Naive B cell (primary cell): Measurements from ENCODE around the gene C20orf204. TPM values are rescaled to one million over a fixed set of nuclear protein-coding genes. Genes with fewer than 3 reads are reported as not detected.
A peak's percentile ranks its signal among the peaks of the same experiment; 100 is the strongest.

Experiments
- ATAC-seq, 2 donors: fragments of 150-1000 bp; cut with Tn5 transposase; 2 replicates each; pipeline ENCODE4 v1.10.0; 2021; ENCODE audit warnings: low read depth in 2 of 2, mild to moderate bottlenecking in 2 of 2, moderate library complexity in 2 of 2
- DNase-seq: peaks from one replicate; pipeline ENCODE4 v3.0.0; 2022
- H3K27ac Mint-ChIP-seq, 6 donors: one replicate each; pipeline ENCODE4 v1.8.0; 2020 to 2022; ENCODE audit warnings: mild to moderate bottlenecking in 6 of 6, mixed read lengths in 6 of 6, moderate library complexity in 5 of 6, inconsistent platforms in 2 of 6
- H3K27me3 Mint-ChIP-seq, 3 donors: one replicate each; pipeline ENCODE4 v1.8.0; 2021 to 2022; ENCODE audit warnings: mixed read lengths in 3 of 3, mild to moderate bottlenecking in 1 of 3
- H3K36me3 Mint-ChIP-seq, 2 donors: one replicate each; pipeline ENCODE4 v1.8.0; 2020 to 2022; ENCODE audit warnings: mixed read lengths in 2 of 2, inconsistent platforms in 1 of 2, mild to moderate bottlenecking in 1 of 2
- H3K4me1 Mint-ChIP-seq, 3 donors: one replicate each; pipeline ENCODE4 v1.8.0; 2020 to 2022; ENCODE audit warnings: mixed read lengths in 3 of 3, inconsistent platforms in 1 of 3, mild to moderate bottlenecking in 1 of 3, moderate library complexity in 1 of 3
- H3K4me3 Mint-ChIP-seq, 8 donors: one replicate each; pipeline ENCODE4 v1.8.0; 2020 to 2022; ENCODE audit warnings: mild to moderate bottlenecking in 8 of 8, mixed read lengths in 8 of 8, moderate library complexity in 8 of 8, inconsistent platforms in 2 of 8
- H3K9me3 Mint-ChIP-seq, 7 donors: one replicate each; pipeline ENCODE4 v1.8.0; 2020 to 2022; ENCODE audit warnings: mixed read lengths in 7 of 7, mild to moderate bottlenecking in 5 of 7, inconsistent platforms in 2 of 7, moderate library complexity in 1 of 7
- polyA plus RNA-seq, 6 donors: library from polyadenylated mRNA; unstranded; fragments of 300-500 nt; fragmentation: Illumina TruSeq; gene quantifications; one replicate each; pipeline ENCODE4 v1.2.3, GENCODE V29; 2021; ENCODE audit warnings: low read depth in 6 of 6

The C20orf204 gene
- polyA plus RNA-seq, 6 donors from 2014 or later = 0.05 TPM; not detected in 5

GRCh38 chr20:64021124-64021975 lies 14.6 kb upstream of the C20orf204 start:
- H3K36me3 Mint-ChIP-seq = peaks cover 8 to 25% of the 10 kb centered on the region in 2 donors

GRCh38 chr20:64022671-64023360 lies 13.2 kb upstream of the C20orf204 start:
- peaks cover 0 to 4% (median 4%) of the 10 kb centered on the region in 3 donors for H3K4me1 Mint-ChIP-seq
- no peak for DNase-seq
- H3K36me3 Mint-ChIP-seq = peaks cover 0 to 26% of the 10 kb centered on the region in 2 donors
- H3K27ac Mint-ChIP-seq = no peak overlapping the region
- no peak for ATAC-seq
- no peaks in the 10 kb centered on the region for H3K9me3 Mint-ChIP-seq
- H3K4me3 Mint-ChIP-seq = no peak overlapping the region
- H3K27me3 Mint-ChIP-seq = no peaks in the 10 kb centered on the region

More at GRCh38 chr20:64021124-64021975, 14.6 kb upstream of the C20orf204 start:
- H3K4me3 Mint-ChIP-seq = no peak overlapping the region
- DNase-seq (no peak), ATAC-seq (no peak)
- peaks cover 3 to 4% (median 4%) of the 10 kb centered on the region in 3 donors for H3K4me1 Mint-ChIP-seq
- no peaks in the 10 kb centered on the region for H3K27me3 Mint-ChIP-seq
- H3K9me3 Mint-ChIP-seq = no peaks in the 10 kb centered on the region
- peak overlapping the region in 1 of 6 donors; percentile 28 for H3K27ac Mint-ChIP-seq

- DNase-seq (no peak), ATAC-seq (no peak)
- Mint-ChIP-seq H3K36me3 (peaks cover 0 to 19% of the 10 kb centered on the region in 2 donors), H3K9me3 (no peaks in the 10 kb centered on the region), H3K4me3 (no peak overlapping the region), H3K27ac (peak overlapping the region in 1 of 6 donors; percentile 75), H3K27me3 (no peaks in the 10 kb centered on the region), H3K4me1 (peaks cover 0 to 4% (median 3%) of the 10 kb centered on the region in 3 donors)
These were observed 12.4 kb upstream of the C20orf204 start for GRCh38 chr20:64023361-64024140.

GRCh38 chr20:64024141-64024990 lies 11.6 kb upstream of the C20orf204 start:
- Mint-ChIP-seq H3K4me3 (no peak overlapping the region), H3K27ac (no peak overlapping the region), H3K9me3 (no peaks in the 10 kb centered on the region), H3K4me1 (peaks cover 0 to 4% (median 0%) of the 10 kb centered on the region in 3 donors), H3K36me3 (peaks cover 0 to 13% of the 10 kb centered on the region in 2 donors), H3K27me3 (no peaks in the 10 kb centered on the region)
- DNase-seq (no peak), ATAC-seq (no peak)

- DNase-seq = no peak
- no peak overlapping the region for H3K4me3 Mint-ChIP-seq
- no peaks in the 10 kb centered on the region for H3K9me3 Mint-ChIP-seq
- H3K4me1 Mint-ChIP-seq = peaks cover 0 to 4% (median 0%) of the 10 kb centered on the region in 3 donors
- H3K27me3 Mint-ChIP-seq = no peaks in the 10 kb centered on the region
- no peak for ATAC-seq
- peak overlapping the region in 1 of 6 donors; percentile 36 for H3K27ac Mint-ChIP-seq
- H3K36me3 Mint-ChIP-seq = peaks cover 0 to 15% of the 10 kb centered on the region in 2 donors
These were observed 10.7 kb upstream of the C20orf204 start for GRCh38 chr20:64025101-64025825.

GRCh38 chr20:64025826-64026412 lies 10.1 kb upstream of the C20orf204 start:
- Mint-ChIP-seq H3K27ac (no peak overlapping the region), H3K4me1 (peaks cover 0 to 4% (median 0%) of the 10 kb centered on the region in 3 donors), H3K27me3 (no peaks in the 10 kb centered on the region), H3K36me3 (peaks cover 0 to 19% of the 10 kb centered on the region in 2 donors), H3K4me3 (no peak overlapping the region), H3K9me3 (no peaks in the 10 kb centered on the region)
- ATAC-seq (no peak), DNase-seq (no peak)

GRCh38 chr20:64027981-64028685 lies 7.8 kb upstream of the C20orf204 start:
- peaks cover 0 to 19% of the 10 kb centered on the region in 2 donors for H3K36me3 Mint-ChIP-seq

GRCh38 chr20:64029293-64030117 lies 6.5 kb upstream of the C20orf204 start:
- DNase-seq (no peak), ATAC-seq (no peak)
- H3K4me1 Mint-ChIP-seq = no peaks in the 10 kb centered on the region
- no peaks in the 10 kb centered on the region for H3K9me3 Mint-ChIP-seq
- peak overlapping the region in 2 of 6 donors; percentile 22 to 54 for H3K27ac Mint-ChIP-seq
- no peak overlapping the region for H3K4me3 Mint-ChIP-seq
- no peaks in the 10 kb centered on the region for H3K27me3 Mint-ChIP-seq
- peaks cover 0 to 14% of the 10 kb centered on the region in 2 donors for H3K36me3 Mint-ChIP-seq

More at GRCh38 chr20:64027981-64028685, 7.8 kb upstream of the C20orf204 start:
- H3K4me3 Mint-ChIP-seq = no peak overlapping the region
- H3K9me3 Mint-ChIP-seq = no peaks in the 10 kb centered on the region
- H3K27me3 Mint-ChIP-seq = no peaks in the 10 kb centered on the region
- peak overlapping the region in 1 of 6 donors; percentile 2 for H3K27ac Mint-ChIP-seq
- no peak for DNase-seq
- peaks cover 0 to 4% (median 0%) of the 10 kb centered on the region in 3 donors for H3K4me1 Mint-ChIP-seq
- ATAC-seq = no peak

GRCh38 chr20:64030371-64031134 lies 5.4 kb upstream of the C20orf204 start:
- Mint-ChIP-seq H3K4me1 (no peaks in the 10 kb centered on the region), H3K36me3 (peaks cover 0 to 14% of the 10 kb centered on the region in 2 donors), H3K9me3 (no peaks in the 10 kb centered on the region), H3K27me3 (no peaks in the 10 kb centered on the region), H3K4me3 (no peak overlapping the region), H3K27ac (no peak overlapping the region)
- no peak for DNase-seq
- ATAC-seq = no peak

- DNase-seq = no peak
- Mint-ChIP-seq H3K4me1 (peaks cover 0 to 2% (median 0%) of the 10 kb centered on the region in 3 donors), H3K27ac (no peak overlapping the region), H3K36me3 (peaks cover 0 to 10% of the 10 kb centered on the region in 2 donors), H3K27me3 (peaks cover 0 to under 1% (median 0%) of the 10 kb centered on the region in 3 donors), H3K9me3 (no peaks in the 10 kb centered on the region), H3K4me3 (no peak overlapping the region)
- no peak for ATAC-seq
These were observed 4.1 kb upstream of the C20orf204 start for GRCh38 chr20:64031822-64032314.
